NCI-H2227 (cell line): ENCODE measurements around the gene ATOH1.

Experiments
- DNase-seq: peaks from one replicate; lab custom pipeline; 2025; ENCODE audit not compliant: unreplicated experiment; lab: John Stamatoyannopoulos, UW

The ATOH1 gene, protein sequence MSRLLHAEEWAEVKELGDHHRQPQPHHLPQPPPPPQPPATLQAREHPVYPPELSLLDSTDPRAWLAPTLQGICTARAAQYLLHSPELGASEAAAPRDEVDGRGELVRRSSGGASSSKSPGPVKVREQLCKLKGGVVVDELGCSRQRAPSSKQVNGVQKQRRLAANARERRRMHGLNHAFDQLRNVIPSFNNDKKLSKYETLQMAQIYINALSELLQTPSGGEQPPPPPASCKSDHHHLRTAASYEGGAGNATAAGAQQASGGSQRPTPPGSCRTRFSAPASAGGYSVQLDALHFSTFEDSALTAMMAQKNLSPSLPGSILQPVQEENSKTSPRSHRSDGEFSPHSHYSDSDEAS

GRCh38 chr4:93828332-93828994 is at the start of gene ATOH1:
Gene ATOH1 (plus strand): TSS chr4:93828753. CDS start chr4:93828927, 174 bp downstream.
- DNase-seq: no peak

GRCh38 chr4:93779228-93779627 is 49.3 kb upstream of the ATOH1 start:
- no peak for DNase-seq

- no peak for DNase-seq
Observed at GRCh38 chr4:93780080-93780479, 48.5 kb upstream of the ATOH1 start.

- DNase-seq: no peak
Observed at GRCh38 chr4:93781198-93781597, 47.4 kb upstream of the ATOH1 start.

- DNase-seq: no peak
Observed at GRCh38 chr4:93786149-93786548, 42.4 kb upstream of the ATOH1 start.

GRCh38 chr4:93788712-93789111 is 39.8 kb upstream of the ATOH1 start:
- peak; percentile 5 for DNase-seq

DNA sequence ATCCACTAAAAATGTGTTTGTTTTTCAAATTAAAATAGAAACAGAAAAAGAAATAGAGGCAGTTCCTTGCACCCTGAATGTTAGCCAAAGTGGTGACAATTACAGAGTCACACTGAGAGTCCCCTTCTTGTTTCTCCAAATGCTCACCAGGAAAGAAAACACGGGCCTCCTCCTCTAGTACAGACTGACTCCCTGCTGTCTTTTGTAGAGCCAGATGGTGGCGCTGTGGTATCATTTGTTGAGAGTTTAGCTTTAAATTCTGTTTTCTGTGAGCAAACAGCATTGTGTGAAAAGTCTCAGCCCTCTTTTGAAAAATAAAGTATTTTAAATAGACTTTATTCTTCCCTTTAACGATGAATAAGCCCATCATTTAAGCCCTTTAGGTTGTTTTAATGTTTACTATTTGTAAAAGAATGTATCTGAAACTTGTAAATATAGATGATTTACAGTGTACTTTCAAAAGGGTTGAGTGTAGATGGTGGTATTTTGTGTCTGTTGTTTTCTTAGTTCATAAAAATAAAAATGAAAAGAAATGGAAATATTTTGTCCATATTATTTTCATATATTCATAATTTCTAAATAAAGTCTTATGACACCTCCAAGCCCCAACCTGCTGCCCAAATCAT is 36.9 kb upstream of the ATOH1 start:
- peak; percentile 64 for DNase-seq

DNA sequence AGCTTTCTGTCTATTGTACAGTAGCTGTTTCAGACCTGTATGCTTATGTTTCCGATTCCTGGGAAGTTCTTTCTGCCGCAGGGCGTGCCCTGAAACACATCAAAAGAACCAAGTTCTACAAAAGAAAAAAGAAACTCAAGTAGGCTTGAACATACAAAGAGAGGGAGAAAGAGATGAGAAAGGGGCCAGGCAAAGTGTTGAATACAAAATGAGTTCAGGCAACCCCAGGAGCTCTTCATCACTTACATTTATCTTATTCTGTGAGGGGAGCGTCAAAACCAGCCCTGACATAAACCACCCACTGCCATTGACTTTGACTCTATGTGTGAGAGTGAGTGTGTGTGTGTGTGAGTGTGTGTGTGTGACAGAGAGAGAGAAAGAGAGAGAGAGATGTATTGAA is 26.5 kb upstream of the ATOH1 start:
- no peak for DNase-seq

- no peak for DNase-seq
Observed at GRCh38 chr4:93809773-93810172, 18.8 kb upstream of the ATOH1 start.

- DNase-seq: no peak
Observed at GRCh38 chr4:93810340-93810992, 18.1 kb upstream of the ATOH1 start.

GRCh38 chr4:93813092-93813491 is 15.5 kb upstream of the ATOH1 start:
- no peak for DNase-seq

DNA sequence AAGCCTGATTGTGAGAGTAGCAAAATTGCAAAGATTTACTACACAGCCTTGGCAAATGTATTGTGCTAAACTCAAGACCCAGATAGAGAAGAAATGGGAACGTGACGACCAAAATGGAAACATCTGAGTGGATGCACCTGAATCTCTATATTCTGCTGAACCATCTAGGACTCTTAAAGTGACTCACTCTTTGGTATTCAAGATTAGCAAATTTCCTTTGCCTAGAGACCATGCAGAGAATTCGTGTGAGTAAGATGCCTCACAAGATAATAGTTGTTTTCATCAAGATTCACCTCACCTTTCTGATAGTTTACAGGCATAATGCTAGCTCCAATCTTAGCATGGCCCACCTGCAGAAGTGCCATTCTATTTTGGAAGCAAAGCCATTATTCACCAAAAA is 14.4 kb upstream of the ATOH1 start:
- no peak for DNase-seq

DNA sequence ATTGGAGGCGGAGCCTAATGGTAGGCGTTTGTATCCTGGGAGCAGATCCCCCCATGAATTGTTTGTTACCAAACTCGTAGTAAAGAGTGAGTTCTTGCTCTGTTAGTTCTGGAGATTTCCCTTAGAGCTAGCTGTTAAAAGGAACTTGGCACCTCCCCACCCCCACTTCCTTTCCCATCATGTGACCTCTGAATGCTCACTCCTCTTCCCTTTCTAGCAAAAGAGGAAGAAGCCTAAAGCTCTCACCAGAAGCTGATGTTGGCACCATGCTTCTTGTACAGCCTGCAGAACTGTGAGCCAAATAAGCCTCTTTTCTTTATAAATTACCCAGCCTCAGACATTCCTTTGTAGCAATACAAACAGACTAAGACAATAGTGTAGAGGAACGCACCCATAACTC is 13.8 kb upstream of the ATOH1 start:
- no peak for DNase-seq

DNA sequence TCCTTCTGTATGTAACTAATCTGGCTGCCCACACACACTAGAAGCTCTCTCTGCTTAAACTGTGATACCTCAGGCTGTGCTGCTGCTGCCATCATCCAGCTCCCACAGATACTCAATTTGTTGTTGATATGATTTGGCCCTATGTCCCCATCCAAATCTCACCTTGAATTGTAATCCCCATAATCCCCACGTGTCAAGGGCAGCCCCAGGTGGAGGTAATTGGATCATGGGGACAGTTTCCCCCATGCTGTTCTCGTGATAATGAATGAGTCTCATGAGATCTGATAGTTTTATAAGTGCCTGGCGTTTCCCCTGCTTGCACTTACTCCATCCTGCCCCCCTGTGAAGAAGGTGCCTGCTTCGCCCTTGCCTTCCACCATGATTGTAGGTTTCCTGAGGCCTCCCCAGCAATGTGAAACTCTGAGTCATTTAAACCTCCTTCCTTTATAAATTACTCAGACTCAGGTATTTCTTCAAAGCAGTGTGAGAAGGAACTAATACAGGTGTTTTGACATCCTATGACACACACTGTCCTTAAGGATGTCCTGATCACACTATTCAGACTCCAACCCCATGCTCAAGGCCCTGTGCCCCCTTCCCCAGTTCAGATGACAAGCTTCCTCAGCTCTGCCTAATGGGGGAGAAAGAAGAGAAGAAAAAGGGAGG is 2.9 kb upstream of the ATOH1 start:
- no peak for DNase-seq

GRCh38 chr4:93827272-93827947 is 1.1 kb upstream of the ATOH1 start:
- DNase-seq: no peak

DNA sequence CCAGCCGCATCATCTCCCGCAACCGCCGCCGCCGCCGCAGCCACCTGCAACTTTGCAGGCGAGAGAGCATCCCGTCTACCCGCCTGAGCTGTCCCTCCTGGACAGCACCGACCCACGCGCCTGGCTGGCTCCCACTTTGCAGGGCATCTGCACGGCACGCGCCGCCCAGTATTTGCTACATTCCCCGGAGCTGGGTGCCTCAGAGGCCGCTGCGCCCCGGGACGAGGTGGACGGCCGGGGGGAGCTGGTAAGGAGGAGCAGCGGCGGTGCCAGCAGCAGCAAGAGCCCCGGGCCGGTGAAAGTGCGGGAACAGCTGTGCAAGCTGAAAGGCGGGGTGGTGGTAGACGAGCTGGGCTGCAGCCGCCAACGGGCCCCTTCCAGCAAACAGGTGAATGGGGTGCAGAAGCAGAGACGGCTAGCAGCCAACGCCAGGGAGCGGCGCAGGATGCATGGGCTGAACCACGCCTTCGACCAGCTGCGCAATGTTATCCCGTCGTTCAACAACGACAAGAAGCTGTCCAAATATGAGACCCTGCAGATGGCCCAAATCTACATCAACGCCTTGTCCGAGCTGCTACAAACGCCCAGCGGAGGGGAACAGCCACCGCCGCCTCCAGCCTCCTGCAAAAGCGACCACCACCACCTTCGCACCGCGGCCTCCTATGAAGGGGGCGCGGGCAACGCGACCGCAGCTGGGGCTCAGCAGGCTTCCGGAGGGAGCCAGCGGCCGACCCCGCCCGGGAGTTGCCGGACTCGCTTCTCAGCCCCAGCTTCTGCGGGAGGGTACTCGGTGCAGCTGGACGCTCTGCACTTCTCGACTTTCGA is 654 bp downstream of the ATOH1 start:
- no peak for DNase-seq

DNA sequence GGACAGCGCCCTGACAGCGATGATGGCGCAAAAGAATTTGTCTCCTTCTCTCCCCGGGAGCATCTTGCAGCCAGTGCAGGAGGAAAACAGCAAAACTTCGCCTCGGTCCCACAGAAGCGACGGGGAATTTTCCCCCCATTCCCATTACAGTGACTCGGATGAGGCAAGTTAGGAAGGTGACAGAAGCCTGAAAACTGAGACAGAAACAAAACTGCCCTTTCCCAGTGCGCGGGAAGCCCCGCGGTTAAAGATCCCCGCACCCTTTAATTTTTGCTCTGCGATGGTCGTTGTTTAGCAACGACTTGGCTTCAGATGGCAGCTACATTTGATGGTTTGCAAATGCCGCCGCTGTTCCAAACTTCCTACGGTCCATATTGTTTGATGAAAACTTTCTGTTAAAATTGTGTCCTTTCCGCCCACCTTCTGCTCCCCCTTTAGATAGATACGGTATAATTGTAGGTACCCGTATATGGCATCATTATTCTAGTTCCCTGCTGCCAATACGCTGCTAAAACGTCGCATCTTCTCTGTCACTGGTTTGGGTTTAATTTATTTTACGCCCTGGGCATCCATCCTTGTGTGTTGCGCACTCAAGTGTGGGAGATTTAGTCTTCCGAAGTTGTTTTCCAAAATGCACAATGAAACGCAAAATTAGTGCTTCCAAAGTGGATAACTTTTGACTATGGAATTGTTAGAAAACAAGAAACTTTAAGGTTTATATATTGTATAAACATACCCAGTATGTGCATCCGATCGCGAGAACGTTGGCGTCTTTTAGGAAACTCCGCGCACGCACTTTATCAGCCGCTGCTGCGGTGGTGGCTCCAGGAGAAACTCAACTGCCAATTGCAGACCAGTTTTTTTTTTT is 1.5 kb downstream of the ATOH1 start:
- no peak for DNase-seq

GRCh38 chr4:93831716-93832496 is 3.4 kb downstream of the ATOH1 start:
- DNase-seq: no peak
